Stimulated activated memory B cell treated with anti-CD40 and anti-IgM and Interleukin-4, amounts not matched to agents 10 μg/mL and 1 μg/mL and 100 μg/mL, for 72 hours (primary cell): ENCODE data around the gene C2CD4A.
A peak's percentile ranks its signal among the peaks of the same experiment; 100 is the strongest.

Experiments
- ATAC-seq: fragments of 150-1000 bp; cut with Tn5 transposase; 2 replicates; pipeline ENCODE4 v1.10.0; 2021
- H3K27ac Mint-ChIP-seq: one replicate; pipeline ENCODE4 v1.8.0; 2022; ENCODE audit warnings: mild to moderate bottlenecking, mixed read lengths
- H3K27me3 Mint-ChIP-seq: one replicate; pipeline ENCODE4 v1.8.0; 2022; ENCODE audit warnings: mixed read lengths
- H3K36me3 Mint-ChIP-seq: one replicate; pipeline ENCODE4 v1.8.0; 2022; ENCODE audit warnings: mixed read lengths
- H3K4me1 Mint-ChIP-seq: one replicate; pipeline ENCODE4 v1.8.0; 2022; ENCODE audit warnings: mixed read lengths
- H3K4me3 Mint-ChIP-seq: one replicate; pipeline ENCODE4 v1.8.0; 2022; ENCODE audit warnings: mild to moderate bottlenecking, moderate library complexity, mixed read lengths
- H3K9me3 Mint-ChIP-seq: one replicate; pipeline ENCODE4 v1.8.0; 2022; ENCODE audit warnings: mixed read lengths

Gene C2CD4A

DNA sequence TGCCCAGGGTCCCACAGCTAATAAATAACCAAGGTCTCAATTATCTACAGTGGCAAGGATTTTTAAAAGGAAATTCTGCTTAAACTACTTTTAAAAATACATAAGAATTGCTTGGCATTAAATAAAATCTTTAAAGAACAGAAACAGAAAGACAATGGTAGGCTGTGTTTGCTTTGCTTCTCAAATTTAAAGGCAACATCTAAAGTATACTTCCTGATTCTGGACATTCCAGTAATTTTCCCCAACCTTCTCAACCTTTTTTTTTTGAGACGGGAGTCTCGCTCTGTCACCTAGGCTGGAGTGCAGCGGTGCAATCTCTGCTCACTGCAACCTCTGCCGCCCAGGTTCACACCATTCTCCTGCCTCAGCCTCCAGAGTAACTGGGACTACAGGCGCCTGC, 11.8 kb upstream of the C2CD4A start:
- no peaks in the 10 kb centered on the region for H3K27me3 Mint-ChIP-seq
- no peak overlapping the region for H3K27ac Mint-ChIP-seq
- H3K9me3 Mint-ChIP-seq = no peaks in the 10 kb centered on the region
- no peak for ATAC-seq
- no peak overlapping the region for H3K4me3 Mint-ChIP-seq
- H3K36me3 Mint-ChIP-seq = peaks cover 10% of the 10 kb centered on the region
- H3K4me1 Mint-ChIP-seq = peaks cover 71% of the 10 kb centered on the region

- peaks cover 67% of the 10 kb centered on the region for H3K4me1 Mint-ChIP-seq
- peaks cover 10% of the 10 kb centered on the region for H3K36me3 Mint-ChIP-seq
- no peak overlapping the region for H3K4me3 Mint-ChIP-seq
- no peaks in the 10 kb centered on the region for H3K9me3 Mint-ChIP-seq
- no peak overlapping the region for H3K27ac Mint-ChIP-seq
- no peak for ATAC-seq
- H3K27me3 Mint-ChIP-seq = no peaks in the 10 kb centered on the region
These were observed 9.3 kb upstream of the C2CD4A start for GRCh38 chr15:62057341-62057980.

GRCh38 chr15:62058327-62059028, 8.3 kb upstream of the C2CD4A start:
- Mint-ChIP-seq H3K4me1 (peaks cover 58% of the 10 kb centered on the region), H3K27me3 (no peaks in the 10 kb centered on the region), H3K9me3 (no peaks in the 10 kb centered on the region), H3K4me3 (peak overlapping the region; percentile 38), H3K27ac (peak overlapping the region; percentile 98), H3K36me3 (peaks cover 10% of the 10 kb centered on the region)
- ATAC-seq = no peak

GRCh38 chr15:62059108-62059815, 7.5 kb upstream of the C2CD4A start:
- H3K9me3 Mint-ChIP-seq = no peaks in the 10 kb centered on the region
- peaks cover 10% of the 10 kb centered on the region for H3K36me3 Mint-ChIP-seq
- H3K4me1 Mint-ChIP-seq = peaks cover 50% of the 10 kb centered on the region

GRCh38 chr15:62059816-62060112, 7.0 kb upstream of the C2CD4A start:
- Mint-ChIP-seq H3K4me3 (peak overlapping the region; percentile 95), H3K27ac (peak overlapping the region; percentile 98), H3K27me3 (no peaks in the 10 kb centered on the region), H3K36me3 (peaks cover 10% of the 10 kb centered on the region), H3K9me3 (no peaks in the 10 kb centered on the region), H3K4me1 (peaks cover 45% of the 10 kb centered on the region)
- ATAC-seq = peak; percentile 92

More at GRCh38 chr15:62059108-62059815, 7.5 kb upstream of the C2CD4A start:
- no peak for ATAC-seq
- peak overlapping the region; percentile 98 for H3K27ac Mint-ChIP-seq
- H3K27me3 Mint-ChIP-seq = no peaks in the 10 kb centered on the region
- H3K4me3 Mint-ChIP-seq = peak overlapping the region; percentile 95

GRCh38 chr15:62060113-62060895, 6.5 kb upstream of the C2CD4A start, which contains the start of gene VPS13C:
VPS13C (minus strand) TSS chr15:62060447; CDS start chr15:62060374, 73 bp downstream.
- peak; percentile 97 for ATAC-seq
- Mint-ChIP-seq H3K4me3 (peak within 1 kb of the TSS; percentile 95), H3K9me3 (no peaks in the 10 kb centered on the region), H3K27ac (peak within 1 kb of the TSS; percentile 98), H3K27me3 (no peaks in the 10 kb centered on the region), H3K4me1 (peaks cover 41% of the 10 kb centered on the region), H3K36me3 (peaks cover 10% of the 10 kb centered on the region)

DNA sequence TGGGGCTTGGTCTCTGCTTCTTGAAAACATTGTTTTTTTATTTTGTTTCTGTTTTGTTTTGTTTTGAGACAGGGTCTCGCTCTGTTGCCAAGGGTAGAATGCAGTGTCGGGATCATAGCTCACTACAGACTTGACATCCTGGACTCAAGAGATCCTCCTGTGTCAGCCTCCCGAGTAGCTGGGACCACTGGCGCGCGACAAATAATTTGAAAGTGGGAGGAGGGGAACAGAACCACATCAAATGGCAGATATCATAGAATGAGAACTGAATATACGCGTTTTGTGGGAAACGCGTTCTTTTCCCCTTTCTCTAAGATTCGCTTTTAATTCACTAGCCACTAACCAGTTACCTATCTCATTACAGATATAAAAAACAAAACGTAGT, 5.9 kb upstream of the C2CD4A start:
- H3K27me3 Mint-ChIP-seq = no peaks in the 10 kb centered on the region
- ATAC-seq = no peak
- H3K4me3 Mint-ChIP-seq = peak overlapping the region; percentile 95
- H3K27ac Mint-ChIP-seq = peak overlapping the region; percentile 98
- peaks cover 37% of the 10 kb centered on the region for H3K4me1 Mint-ChIP-seq
- H3K36me3 Mint-ChIP-seq = peaks cover 10% of the 10 kb centered on the region
- H3K9me3 Mint-ChIP-seq = no peaks in the 10 kb centered on the region

- Mint-ChIP-seq H3K9me3 (no peaks in the 10 kb centered on the region), H3K27me3 (peaks cover 9% of the 10 kb centered on the region), H3K27ac (no peak overlapping the region), H3K36me3 (no peaks in the 10 kb centered on the region), H3K4me1 (peaks cover 35% of the 10 kb centered on the region), H3K4me3 (no peak overlapping the region)
- no peak for ATAC-seq
These were observed 2.7 kb upstream of the C2CD4A start for GRCh38 chr15:62063825-62064635.

GRCh38 chr15:62067448-62068044, 769 bp downstream of the C2CD4A start:
- H3K27me3 Mint-ChIP-seq = peaks cover 9% of the 10 kb centered on the region
- peak overlapping the region; percentile 48 for H3K27ac Mint-ChIP-seq
- no peaks in the 10 kb centered on the region for H3K36me3 Mint-ChIP-seq
- H3K9me3 Mint-ChIP-seq = no peaks in the 10 kb centered on the region
- H3K4me3 Mint-ChIP-seq = peak overlapping the region; percentile 73
- peak; percentile 59 for ATAC-seq
- peaks cover 21% of the 10 kb centered on the region for H3K4me1 Mint-ChIP-seq

- Mint-ChIP-seq H3K36me3 (no peaks in the 10 kb centered on the region), H3K9me3 (no peaks in the 10 kb centered on the region), H3K4me1 (peaks cover 21% of the 10 kb centered on the region), H3K27ac (no peak overlapping the region), H3K4me3 (peak overlapping the region; percentile 44), H3K27me3 (peaks cover 9% of the 10 kb centered on the region)
- peak; percentile 54 for ATAC-seq
These were observed 1.5 kb downstream of the C2CD4A start for GRCh38 chr15:62068071-62068809.

DNA sequence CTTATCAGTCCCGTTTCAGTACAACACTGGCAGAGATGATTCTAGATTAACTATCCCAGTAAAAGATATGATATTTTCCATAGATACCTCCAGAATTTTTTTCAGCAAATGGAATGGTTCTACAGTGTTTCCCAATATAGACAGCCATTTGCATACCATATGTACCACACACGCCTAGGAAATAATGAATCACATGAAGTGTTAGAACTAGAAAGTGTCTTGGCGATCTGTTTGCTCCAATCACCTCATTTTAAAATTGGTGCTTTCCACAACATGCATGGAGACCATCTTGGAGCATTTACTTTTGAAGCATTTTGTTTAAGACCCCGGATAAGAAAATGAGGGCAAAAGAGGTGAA, 2.0 kb downstream of the C2CD4A start:
- Mint-ChIP-seq H3K9me3 (no peaks in the 10 kb centered on the region), H3K27ac (no peak overlapping the region), H3K4me3 (peak overlapping the region; percentile 44), H3K4me1 (peaks cover 21% of the 10 kb centered on the region), H3K27me3 (peaks cover 9% of the 10 kb centered on the region), H3K36me3 (no peaks in the 10 kb centered on the region)
- ATAC-seq = no peak

- Mint-ChIP-seq H3K4me3 (no peak overlapping the region), H3K36me3 (no peaks in the 10 kb centered on the region), H3K4me1 (peaks cover 21% of the 10 kb centered on the region), H3K27me3 (peaks cover 9% of the 10 kb centered on the region), H3K9me3 (no peaks in the 10 kb centered on the region), H3K27ac (no peak overlapping the region)
- no peak for ATAC-seq
These were observed 2.8 kb downstream of the C2CD4A start for GRCh38 chr15:62069551-62069950.

GRCh38 chr15:62071711-62072308, 5.0 kb downstream of the C2CD4A start:
- no peak for ATAC-seq
- Mint-ChIP-seq H3K36me3 (no peaks in the 10 kb centered on the region), H3K4me1 (peaks cover 13% of the 10 kb centered on the region), H3K27me3 (peaks cover 9% of the 10 kb centered on the region), H3K9me3 (no peaks in the 10 kb centered on the region), H3K27ac (no peak overlapping the region), H3K4me3 (no peak overlapping the region)
